Measurements from ENCODE around the gene DUOX2. TPM values are rescaled to one million over a fixed set of nuclear protein-coding genes. Genes with fewer than 3 reads are reported as not detected.
"Not testable (repeated sequence)": the region's sequence is repeated elsewhere in the genome, so short reads cannot be mapped to it uniquely, and the experiment has no call there.

The DUOX2 gene
- polyA plus RNA-seq, 4 donors, result 0.04 to 0.08 TPM; not detected in 2

- DNase-seq (ENCODE audit: low read depth in 4 of 4, low spot score in 3 of 4), result no peak
These were observed 11.7 kb downstream of the DUOX2 start for GRCh38 chr15:45102226-45102625.

- DNase-seq (ENCODE audit: low read depth in 4 of 4, low spot score in 3 of 4), result no peak
These were observed 12.2 kb downstream of the DUOX2 start for GRCh38 chr15:45101749-45102148.

- DNase-seq (ENCODE audit: low read depth in 4 of 4, low spot score in 3 of 4), result no peak
These were observed 12.9 kb downstream of the DUOX2 start for GRCh38 chr15:45100884-45101625.

GRCh38 chr15:45099549-45100165 is 14.3 kb downstream of the DUOX2 start:
- no peak for DNase-seq (ENCODE audit: low read depth in 4 of 4, low spot score in 3 of 4)

GRCh38 chr15:45097466-45097865 is 16.5 kb downstream of the DUOX2 start:
- DNase-seq (ENCODE audit: low read depth in 4 of 4, low spot score in 3 of 4), result no peak

- DNase-seq (ENCODE audit: low read depth in 4 of 4, low spot score in 3 of 4), result no peak
These were observed 18.3 kb downstream of the DUOX2 start for GRCh38 chr15:45095661-45096060.

- DNase-seq (ENCODE audit: low read depth in 4 of 4, low spot score in 3 of 4), result no peak
These were observed 19.6 kb downstream of the DUOX2 start for GRCh38 chr15:45094358-45094730.

GRCh38 chr15:45093622-45094357 is 20.2 kb downstream of the DUOX2 start:
- no peak for DNase-seq (ENCODE audit: low read depth in 4 of 4, low spot score in 3 of 4)

- DNase-seq (ENCODE audit: low read depth in 4 of 4, low spot score in 3 of 4), result no peak
These were observed 21.0 kb downstream of the DUOX2 start for GRCh38 chr15:45093013-45093412.

- no peak for DNase-seq (ENCODE audit: low read depth in 4 of 4, low spot score in 3 of 4)
These were observed 22.4 kb downstream of the DUOX2 start for GRCh38 chr15:45091576-45091975.

- DNase-seq (ENCODE audit: low read depth in 4 of 4, low spot score in 3 of 4), result no peak
These were observed 22.8 kb downstream of the DUOX2 start for GRCh38 chr15:45091161-45091560.

GRCh38 chr15:45089712-45090373 is 24.1 kb downstream of the DUOX2 start:
- no peak for DNase-seq (ENCODE audit: low read depth in 4 of 4, low spot score in 3 of 4)

GRCh38 chr15:45088801-45089711 is 24.9 kb downstream of the DUOX2 start:
- no peak for DNase-seq (ENCODE audit: low read depth in 4 of 4, low spot score in 3 of 4)

- no peak for DNase-seq (ENCODE audit: low read depth in 4 of 4, low spot score in 3 of 4)
These were observed 26.5 kb downstream of the DUOX2 start for GRCh38 chr15:45087513-45087912.

GRCh38 chr15:45084163-45084562 is 29.8 kb downstream of the DUOX2 start:
- DNase-seq (ENCODE audit: low read depth in 4 of 4, low spot score in 3 of 4), result no peak

- no peak for DNase-seq (ENCODE audit: low read depth in 4 of 4, low spot score in 3 of 4)
These were observed 30.7 kb downstream of the DUOX2 start for GRCh38 chr15:45083223-45083622.

- DNase-seq (ENCODE audit: low read depth in 4 of 4, low spot score in 3 of 4), result not testable (repeated sequence)
These were observed 31.6 kb downstream of the DUOX2 start for GRCh38 chr15:45082412-45082811.

- DNase-seq (ENCODE audit: low read depth in 4 of 4, low spot score in 3 of 4), result not testable (repeated sequence)
These were observed 33.4 kb downstream of the DUOX2 start for GRCh38 chr15:45080593-45080992.

GRCh38 chr15:45079628-45080246 is 34.2 kb downstream of the DUOX2 start:
- not testable (repeated sequence) for DNase-seq (ENCODE audit: low read depth in 4 of 4, low spot score in 3 of 4)

- not testable (repeated sequence) for DNase-seq (ENCODE audit: low read depth in 4 of 4, low spot score in 3 of 4)
These were observed 34.8 kb downstream of the DUOX2 start for GRCh38 chr15:45079201-45079600.
